HG03039 (cell line): Measurements from ENCODE around the gene BHLHE41.

Source experiments
- ATAC-seq: cut with Tn5 transposase; IDR thresholded peaks from one replicate; pipeline ENCODE4 v1.9.1; 2021; ENCODE audit warnings: mild to moderate bottlenecking, moderate library complexity; ENCODE audit not compliant: unreplicated experiment

The BHLHE41 gene

DNA sequence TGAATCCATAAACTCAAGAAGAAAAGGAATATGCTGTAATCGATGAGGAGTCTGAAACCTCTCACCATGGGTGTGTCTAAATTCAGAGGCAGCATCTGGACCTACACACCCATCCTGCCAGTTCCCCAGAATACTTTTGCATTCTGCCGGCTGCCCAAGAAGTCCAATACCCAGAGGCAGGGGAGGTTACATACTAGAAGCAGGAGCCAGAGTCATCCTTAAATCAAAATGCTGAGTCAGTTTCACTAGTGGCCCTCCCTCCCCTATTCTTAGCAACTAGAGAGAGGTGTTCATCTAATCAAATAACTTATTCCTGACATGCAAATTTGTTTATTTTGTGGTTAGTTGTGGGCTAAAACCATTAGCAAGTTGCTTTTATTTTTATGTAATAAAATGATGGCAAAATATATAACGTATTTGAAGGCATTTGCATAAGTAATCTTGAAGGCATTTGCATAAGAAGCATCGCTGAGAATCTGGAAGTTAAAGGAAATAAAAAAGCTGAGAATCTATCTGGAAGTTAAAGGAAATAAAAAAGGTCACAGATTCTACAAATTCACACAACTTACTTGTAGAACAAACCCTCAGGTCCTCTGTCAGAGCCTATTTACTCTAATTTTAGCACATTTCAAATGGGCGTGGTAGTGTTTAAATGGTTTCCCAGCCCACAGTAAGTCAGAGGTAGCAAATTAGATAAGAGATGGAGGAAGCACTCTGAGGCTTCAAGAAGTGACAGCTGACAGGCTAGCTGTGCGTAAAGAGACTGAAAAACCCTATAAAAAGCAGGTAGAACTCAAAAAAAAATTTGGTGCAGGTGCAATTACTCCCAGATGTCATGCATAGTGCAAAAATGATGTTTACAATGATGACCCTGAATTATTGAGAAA is 7.8 kb downstream of the BHLHE41 start:
- ATAC-seq = no peak

DNA sequence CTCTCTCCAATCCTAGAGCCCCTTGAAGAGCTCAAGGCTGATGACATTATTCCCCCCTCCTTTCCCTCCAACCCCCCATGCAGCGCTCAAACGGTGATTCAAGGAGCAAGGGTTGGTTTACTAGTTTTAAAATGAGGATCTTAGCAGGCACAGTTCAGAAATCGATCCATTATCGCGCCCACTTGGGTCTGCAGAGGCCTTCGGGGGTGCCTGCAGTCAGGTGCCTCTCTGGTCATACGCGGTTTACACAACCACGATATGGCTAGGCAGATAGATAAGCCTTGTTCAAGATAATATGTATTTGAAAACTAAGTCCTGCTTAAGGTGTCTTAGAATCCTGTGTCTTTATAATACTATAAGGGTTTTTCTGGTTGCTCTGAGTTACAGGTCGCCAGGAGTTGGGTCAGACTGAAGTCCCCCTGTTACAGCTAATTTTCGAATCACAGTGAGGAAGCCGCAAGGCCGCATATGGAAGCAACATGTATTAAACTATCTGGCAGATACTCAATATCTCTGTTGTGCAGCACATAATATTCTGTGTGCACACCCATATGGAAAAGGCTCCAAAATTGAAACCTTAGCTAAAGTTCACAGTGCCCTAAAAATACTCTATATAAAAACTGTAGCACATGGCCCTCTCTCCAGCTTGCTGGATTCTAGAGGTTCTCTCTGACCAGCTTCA is 10.0 kb downstream of the BHLHE41 start:
- no peak for ATAC-seq

DNA sequence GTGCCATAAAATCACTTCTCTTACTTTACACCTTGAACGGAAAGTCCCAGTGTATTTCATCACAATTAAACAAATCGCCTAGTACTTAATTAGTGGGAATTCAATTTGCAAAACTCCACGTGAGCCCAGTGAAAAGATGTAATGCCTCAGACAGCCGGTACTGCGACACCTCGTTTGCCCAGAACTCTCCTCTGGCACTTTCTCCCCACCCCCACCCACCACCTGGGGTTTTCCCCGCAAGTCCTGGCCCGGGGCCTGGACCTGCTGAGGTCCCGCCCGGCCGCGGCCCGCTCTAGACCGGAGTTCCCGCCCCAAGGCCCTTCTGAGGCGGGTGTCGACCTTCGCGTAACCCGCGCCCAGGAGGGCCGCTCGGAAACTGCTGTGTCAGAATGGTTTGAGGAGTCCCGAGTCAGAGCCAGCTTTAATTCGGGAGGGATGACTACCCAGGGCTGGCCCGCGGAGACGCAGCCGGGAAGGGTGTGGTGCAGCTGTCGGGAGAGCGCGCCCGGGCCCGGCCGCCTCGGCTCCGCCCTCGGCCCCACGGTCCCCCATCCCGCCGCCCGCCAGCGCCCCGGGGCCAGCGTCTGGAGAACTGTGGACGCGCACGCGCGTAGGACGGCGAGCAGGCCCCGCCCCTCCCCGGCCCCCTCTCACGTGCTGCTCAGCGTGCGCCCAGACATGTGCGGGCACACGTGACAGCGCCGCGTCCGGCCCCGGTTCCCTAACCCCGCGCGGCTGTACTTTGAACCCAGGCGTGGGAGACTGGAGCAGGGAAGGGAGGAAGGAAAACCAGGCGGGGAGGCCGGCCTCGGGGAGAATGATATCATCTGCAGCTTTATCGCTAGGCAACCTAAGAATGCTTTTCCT is 10.8 kb downstream of the BHLHE41 start:
- ATAC-seq = peak; percentile 73

DNA sequence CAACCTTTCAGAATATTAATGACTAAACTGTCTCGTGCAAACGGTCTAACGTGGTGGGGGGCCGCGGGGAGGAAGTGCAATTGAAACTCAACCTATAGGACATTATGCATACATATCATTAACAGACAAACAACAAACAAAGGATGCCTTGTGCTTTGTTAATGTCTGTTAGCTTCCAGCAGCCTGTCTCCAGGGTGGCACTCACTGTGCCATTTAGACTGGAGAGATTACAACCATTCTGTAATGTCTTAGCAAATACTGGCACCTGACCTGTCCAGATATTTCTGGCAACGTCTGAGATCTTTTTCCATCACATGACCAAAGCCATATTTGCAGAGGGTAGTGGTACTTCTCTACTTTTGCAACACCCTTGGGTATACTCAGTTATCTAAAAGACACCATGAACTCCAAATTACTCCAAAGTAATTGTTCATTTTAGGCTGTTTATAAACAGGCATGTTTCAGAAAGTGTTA is 11.6 kb downstream of the BHLHE41 start:
- no peak for ATAC-seq

DNA sequence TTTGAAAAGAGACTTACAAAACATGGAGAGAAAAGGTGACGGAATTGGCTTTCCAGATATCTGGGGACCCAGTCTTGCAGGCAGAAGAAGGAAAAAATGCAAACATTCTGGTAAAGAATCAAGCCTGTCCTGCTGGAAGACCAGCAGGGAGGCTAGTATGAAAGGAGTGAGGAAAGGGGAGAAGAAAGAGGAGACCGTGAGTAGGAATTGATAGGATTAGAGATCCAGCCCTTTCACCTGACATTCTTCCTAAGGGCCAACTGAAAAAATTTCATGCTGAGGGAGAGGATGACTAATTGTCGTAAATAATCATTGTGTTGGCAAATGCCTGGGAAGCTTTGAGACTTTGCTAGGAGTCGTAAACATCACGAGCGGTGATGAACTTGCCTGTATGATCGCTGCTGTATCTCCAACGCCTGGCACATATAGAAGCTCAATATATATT is 12.1 kb downstream of the BHLHE41 start:
- no peak for ATAC-seq

DNA sequence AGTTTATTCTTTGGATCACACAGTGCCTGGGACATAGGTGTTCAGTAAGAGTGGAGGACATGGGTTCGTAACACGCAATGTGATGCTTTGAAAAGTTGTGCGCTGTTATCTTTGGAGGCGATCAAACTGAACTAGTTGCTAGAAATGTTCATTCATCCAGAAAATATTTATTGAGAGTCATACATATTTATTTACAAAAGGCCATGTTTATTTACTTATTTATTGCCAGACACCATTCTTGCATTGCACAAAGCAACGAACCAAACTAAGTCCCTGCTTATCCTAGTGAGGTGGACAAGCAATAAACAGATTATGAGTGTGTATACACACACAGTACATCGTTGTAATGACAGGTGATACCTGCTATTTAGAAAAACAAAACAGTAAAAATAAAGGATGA is 12.6 kb downstream of the BHLHE41 start:
- no peak for ATAC-seq

DNA sequence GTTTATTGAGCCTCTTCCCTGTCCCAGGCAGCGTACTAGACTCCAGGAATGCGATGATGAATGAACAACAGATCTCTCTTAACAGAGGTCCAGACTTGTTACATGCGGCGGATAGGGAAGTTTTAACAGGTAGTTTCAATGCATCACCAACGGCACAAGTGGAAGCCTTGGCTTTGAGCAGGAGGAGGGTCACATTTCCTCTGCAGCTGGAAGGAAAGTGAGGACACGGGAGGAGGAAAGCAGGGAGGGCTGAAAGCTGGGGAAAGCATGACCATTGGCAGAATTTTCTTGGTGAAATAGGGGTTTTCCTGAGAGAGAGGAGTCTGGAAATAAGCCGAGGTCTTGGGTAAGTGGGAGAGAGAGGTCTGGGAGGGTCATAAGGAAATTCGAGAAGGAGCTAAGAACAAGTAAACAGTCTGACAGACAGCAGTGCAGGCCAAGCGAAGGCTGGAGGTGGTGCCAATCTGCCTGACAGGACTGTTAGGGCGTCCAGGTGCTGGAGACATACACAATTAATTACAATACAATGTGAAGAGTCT is 15.4 kb downstream of the BHLHE41 start:
- no peak for ATAC-seq

DNA sequence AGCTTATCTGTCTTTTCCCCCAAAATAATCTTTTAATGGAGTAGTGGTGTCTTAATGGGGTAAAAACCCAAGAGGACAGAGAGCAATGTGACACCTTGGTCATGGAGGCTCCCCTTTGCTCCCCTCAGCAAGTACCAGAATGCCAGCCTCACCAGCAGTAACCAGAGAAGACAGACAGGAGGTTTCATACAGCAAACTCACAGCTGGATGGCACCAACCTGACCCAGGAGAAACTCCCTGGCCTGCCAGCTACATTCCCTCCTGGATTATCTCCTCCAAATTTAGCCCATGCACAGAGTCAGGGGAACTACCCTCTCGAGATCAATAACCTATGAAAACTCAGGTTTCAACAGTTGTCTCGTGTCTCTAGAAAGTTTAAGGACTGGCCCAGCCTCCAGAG is 15.9 kb downstream of the BHLHE41 start:
- ATAC-seq = no peak

DNA sequence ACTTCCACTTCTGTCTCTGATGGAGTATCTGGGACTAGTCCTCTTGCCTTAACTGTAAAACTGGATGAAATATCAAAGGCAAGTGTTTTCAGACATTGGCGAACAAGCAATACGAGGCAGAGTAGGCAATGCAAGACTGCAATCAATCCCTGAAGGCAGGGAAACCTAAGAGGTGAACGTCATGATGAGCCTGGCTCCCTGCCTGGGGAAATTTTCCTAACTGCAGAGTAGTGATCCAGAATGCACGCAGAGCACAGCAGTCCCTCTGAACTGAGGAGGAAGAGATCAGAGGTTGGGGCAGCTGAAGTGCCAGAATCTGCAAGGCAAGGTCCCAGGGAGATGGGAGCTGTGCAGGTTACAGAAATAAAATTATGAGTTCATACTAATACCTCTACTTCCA is 18.5 kb downstream of the BHLHE41 start:
- no peak for ATAC-seq

DNA sequence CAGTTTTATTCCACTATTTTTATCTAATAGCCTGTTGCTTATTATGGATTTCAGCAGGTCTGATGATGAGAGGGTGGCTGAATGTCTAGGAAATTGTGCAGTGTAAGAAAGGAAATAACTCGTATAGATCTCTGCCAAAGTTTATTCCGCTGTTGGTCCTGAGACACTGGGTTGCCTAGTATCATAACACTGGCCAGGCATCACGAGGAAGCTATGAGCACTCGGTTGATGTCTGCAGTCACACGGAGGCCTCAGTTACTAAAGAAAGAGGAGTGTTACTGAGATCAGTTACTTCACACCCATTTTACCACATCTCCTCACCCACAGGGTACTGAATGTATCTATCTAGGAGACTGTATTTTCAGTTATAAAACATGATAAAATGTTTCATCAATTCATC is 21.9 kb downstream of the BHLHE41 start:
- ATAC-seq = no peak

DNA sequence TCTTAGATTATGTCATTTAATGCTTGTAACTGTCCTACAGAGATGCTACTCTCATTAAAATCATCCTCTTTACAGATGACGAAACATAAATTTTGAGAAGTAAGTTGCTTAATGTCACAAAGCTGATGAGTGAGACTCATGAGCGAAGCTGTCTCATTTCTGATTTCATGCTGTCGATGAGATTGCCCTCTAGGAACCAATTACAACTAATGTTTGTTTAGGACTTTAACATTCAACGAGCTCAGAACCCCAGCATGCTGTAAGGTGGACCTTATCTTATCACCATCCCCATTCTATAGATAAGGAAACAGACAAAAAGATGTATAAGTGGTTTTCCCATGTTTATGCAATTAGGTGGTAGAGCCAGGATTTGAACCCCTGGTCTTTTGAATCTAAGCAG is 23.1 kb downstream of the BHLHE41 start:
- ATAC-seq = no peak

DNA sequence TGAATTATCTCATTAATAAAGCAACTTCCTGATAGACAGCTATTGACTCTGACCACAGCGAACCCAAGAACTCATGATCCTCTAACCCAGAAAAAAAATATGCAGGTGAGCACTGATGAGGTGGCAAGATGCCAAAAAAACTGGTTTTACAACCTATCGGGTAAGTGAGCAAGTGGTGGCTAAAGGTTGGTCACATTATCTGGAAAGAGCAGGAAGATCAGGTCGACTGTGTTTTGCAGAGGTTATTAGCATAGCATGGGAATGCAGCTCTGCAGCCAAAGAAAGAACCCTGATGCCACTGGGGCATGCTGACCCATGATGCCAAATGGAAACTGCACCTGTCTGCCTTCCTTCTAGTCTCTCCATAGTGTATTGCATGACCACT is 23.5 kb downstream of the BHLHE41 start:
- ATAC-seq = no peak

DNA sequence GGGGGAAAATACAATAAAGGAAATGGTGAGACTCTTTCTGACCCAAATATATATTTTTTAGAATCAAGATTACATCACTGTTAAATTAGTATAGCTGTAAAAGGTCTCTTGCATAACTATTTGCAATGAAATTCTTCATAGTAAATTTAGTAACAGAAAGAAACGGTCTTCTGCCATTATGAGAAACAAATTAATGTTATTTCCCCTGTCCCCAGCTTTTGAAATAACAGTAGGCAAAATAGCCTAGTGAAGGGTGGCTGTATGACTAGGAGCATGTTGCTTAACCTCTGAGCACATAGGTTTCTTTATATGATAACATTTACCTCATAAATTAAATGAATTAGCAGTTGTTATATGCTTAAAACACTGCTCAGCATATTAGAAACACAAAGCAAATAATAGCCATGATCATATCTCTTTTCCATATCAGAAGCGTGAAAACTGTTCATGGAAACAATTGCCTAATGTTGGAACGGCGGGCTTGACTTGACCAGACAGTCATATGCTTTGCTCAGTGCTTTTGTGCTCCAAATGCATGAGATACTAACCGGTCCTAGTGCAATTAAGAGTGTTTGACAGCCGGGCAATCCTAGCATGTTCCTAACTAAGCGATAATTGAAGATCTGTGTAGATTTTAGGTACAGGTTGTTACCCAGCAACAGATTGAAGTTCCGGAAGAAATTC is 24.0 kb downstream of the BHLHE41 start:
- no peak for ATAC-seq

DNA sequence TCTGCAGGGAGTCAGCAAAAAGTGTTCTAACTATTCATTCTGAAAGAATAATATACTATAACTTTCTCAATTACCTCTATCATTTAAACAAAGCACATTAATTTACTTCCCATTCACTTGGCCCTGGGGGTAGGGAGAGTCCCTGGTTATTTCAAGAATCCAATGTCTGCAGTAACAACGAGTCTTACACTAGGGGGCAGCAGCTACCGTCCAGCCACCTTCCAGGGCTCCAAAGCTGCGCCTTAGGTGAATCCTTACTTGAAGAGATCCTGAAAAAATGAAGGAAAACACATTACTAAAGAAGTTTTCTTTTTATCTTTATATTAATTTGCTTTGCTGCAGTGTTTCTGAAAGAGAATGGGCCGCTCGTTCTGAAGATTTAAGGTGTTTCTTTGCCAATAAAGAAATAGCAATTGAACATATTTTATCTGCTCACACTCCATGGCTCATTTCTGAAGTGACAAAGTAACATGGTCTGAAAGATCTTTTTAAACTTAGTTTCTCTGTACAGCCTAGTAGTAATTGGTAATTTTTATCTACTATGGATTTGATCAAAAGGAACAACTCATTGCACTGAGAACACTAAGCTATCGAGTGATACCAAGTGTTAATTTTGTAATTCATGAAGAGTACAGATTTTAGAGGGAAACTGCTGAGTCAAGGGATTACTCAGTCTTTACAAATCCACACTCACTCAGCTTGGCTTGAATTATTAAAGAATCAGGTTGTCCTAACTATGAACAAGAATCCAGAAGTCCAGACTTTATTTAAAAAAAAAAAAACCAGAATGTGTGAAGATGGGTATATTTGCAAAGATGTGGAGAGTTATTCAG is 27.6 kb downstream of the BHLHE41 start:
- peak; percentile 79 for ATAC-seq

DNA sequence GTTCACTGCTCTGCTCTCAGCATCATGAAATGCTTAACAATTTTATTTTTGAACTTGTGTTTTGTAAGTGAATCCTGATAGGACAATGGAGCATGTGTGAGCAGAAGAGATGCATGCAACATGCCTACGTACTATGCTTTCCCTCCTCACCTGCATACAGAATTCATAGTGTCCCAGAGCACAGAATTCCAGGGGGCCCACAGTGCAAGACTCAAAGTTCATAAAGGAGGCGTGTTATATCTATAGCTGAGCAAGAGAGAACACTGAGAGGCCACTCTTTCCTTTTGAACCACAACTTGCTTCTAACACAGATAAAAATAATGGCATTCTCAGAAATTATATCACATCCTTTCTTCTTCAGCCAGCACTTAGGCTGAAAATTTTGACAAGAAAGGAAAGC is 28.8 kb downstream of the BHLHE41 start:
- ATAC-seq = no peak

DNA sequence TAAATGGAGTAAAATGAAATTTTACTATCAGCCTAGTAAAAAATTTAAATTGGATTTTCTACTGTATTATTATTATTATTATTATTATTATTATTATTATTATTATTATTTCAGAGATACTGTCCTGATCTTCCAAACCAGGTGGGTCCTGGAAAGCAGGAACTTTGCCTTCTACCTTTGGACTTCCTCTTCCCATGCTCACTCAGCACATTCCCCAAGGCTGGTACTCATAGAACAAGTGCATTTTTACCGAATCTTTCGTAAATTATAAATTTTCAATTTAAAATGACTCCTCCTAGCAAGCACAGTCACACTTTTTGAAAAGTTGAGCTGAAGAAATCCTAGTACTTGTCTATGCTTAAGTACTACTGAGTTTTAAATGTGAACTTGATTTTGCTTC is 29.7 kb downstream of the BHLHE41 start:
- ATAC-seq = no peak

DNA sequence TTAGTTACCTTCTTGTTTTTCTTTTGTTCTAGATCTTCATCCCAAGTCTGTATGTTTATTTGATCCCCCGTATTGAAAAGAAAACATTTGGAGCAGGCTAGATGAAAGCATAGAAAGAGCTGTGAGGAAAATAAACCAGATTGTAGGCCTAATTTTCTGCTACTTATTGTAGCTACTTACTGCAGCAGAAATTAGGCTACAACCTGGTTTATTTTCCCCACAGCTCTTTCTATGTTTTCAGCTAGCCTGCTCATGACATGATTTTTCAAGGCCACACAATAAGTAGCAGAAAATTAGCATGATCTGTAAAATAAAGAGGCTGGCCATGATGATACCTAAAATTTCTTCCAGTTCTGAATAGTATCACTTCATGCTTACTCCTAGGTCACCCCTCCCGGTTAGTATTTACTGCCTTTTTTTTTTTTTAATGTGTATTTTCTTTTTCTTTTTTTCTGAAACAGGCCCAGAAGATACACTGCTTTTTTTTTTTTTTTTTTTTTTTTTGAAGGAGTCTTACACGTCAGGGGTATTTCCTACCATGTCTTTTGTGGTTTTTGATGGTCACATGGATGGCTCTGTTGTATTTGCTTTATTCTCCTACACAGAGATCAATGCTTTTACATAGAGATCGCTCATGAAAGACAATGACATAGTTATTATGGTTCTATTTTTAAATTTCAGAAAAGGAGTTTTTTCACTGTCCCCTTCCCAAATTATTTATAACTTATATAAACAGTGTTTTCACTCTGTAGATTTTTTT is 32.3 kb downstream of the BHLHE41 start:
- ATAC-seq = no peak

DNA sequence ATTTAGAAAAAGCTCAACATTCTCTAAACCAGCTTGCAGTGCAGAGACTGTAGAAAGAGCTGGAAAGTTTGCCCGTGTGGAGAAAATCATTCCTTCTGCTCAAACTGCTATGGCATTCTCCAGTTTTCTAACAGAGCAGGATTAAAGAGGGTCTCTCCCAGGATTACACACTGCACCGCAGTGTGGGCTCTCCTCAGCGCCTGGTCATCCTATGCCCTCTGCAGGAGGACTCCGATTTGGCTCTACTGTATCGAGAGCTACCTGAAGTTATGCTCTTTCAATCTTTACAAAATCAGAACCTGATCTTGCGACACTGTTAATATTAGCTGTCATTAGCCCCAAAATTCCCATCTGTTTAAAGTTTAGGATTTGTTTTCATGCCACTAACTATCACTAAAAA is 33.0 kb downstream of the BHLHE41 start:
- ATAC-seq = no peak
